ENCODE measurements around the gene AJAP1. TPM values are rescaled to one million over a fixed set of nuclear protein-coding genes. Genes with fewer than 3 reads are reported as not detected.
"Not testable (repeated sequence)": the region's sequence is repeated elsewhere in the genome, so short reads cannot be mapped to it uniquely, and the experiment has no call there.

AJAP1 gene
- not detected in 2 replicates for total RNA-seq (2014; rRNA removed; shearing (Covaris generic))

- no peak for DNase-seq (ENCODE audit: low spot score)
Measured at GRCh38 chr1:4653796-4654725, at the start of gene AJAP1. TSS of gene AJAP1 (plus strand) at chr1:4654609. CDS start at chr1:4655426, 817 bp downstream.

GRCh38 chr1:4605158-4605557, 49.3 kb upstream of the AJAP1 start:
- no peak for DNase-seq (ENCODE audit: low spot score)

- DNase-seq (ENCODE audit: low spot score), result no peak
Measured at GRCh38 chr1:4611563-4612341, 42.7 kb upstream of the AJAP1 start.

- no peak for DNase-seq (ENCODE audit: low spot score)
Measured at GRCh38 chr1:4612991-4613390, 41.4 kb upstream of the AJAP1 start.

GRCh38 chr1:4613606-4614370, 40.6 kb upstream of the AJAP1 start:
- DNase-seq (ENCODE audit: low spot score), result no peak

- no peak for DNase-seq (ENCODE audit: low spot score)
Measured at GRCh38 chr1:4614371-4615137, 39.9 kb upstream of the AJAP1 start.

- DNase-seq (ENCODE audit: low spot score), result no peak
Measured at GRCh38 chr1:4615138-4615470, 39.3 kb upstream of the AJAP1 start.

- DNase-seq (ENCODE audit: low spot score), result no peak
Measured at GRCh38 chr1:4615501-4615900, 38.9 kb upstream of the AJAP1 start.

GRCh38 chr1:4616831-4617465, 37.5 kb upstream of the AJAP1 start:
- no peak for DNase-seq (ENCODE audit: low spot score)

- no peak for DNase-seq (ENCODE audit: low spot score)
Measured at GRCh38 chr1:4617506-4617905, 36.9 kb upstream of the AJAP1 start.

GRCh38 chr1:4618827-4619226, 35.6 kb upstream of the AJAP1 start:
- DNase-seq (ENCODE audit: low spot score), result not testable (repeated sequence)

GRCh38 chr1:4621646-4622045, 32.8 kb upstream of the AJAP1 start:
- DNase-seq (ENCODE audit: low spot score), result no peak

- no peak for DNase-seq (ENCODE audit: low spot score)
Measured at GRCh38 chr1:4622821-4623220, 31.6 kb upstream of the AJAP1 start.

GRCh38 chr1:4624141-4624715, 30.2 kb upstream of the AJAP1 start:
- no peak for DNase-seq (ENCODE audit: low spot score)

- no peak for DNase-seq (ENCODE audit: low spot score)
Measured at GRCh38 chr1:4624801-4625200, 29.6 kb upstream of the AJAP1 start.

- no peak for DNase-seq (ENCODE audit: low spot score)
Measured at GRCh38 chr1:4626061-4626460, 28.3 kb upstream of the AJAP1 start.

GRCh38 chr1:4626560-4627319, 27.7 kb upstream of the AJAP1 start:
- no peak for DNase-seq (ENCODE audit: low spot score)

- no peak for DNase-seq (ENCODE audit: low spot score)
Measured at GRCh38 chr1:4627353-4627752, 27.1 kb upstream of the AJAP1 start.

- DNase-seq (ENCODE audit: low spot score), result no peak
Measured at GRCh38 chr1:4628992-4629391, 25.4 kb upstream of the AJAP1 start.

GRCh38 chr1:4630561-4630960, 23.8 kb upstream of the AJAP1 start:
- no peak for DNase-seq (ENCODE audit: low spot score)

Measured in HT-29 (cell line).